Upper lobe of left lung (tissue), 4 donors: Measurements from ENCODE around the gene SCRT2.

Source experiments
- EP300 ChIP-seq, 4 donors: sonication (generic); formaldehyde crosslinking; IDR thresholded peaks; one replicate each; pipeline ENCODE4 v1.5.1; 2017; ENCODE audit warnings: antibody characterized with exemption in 4 of 4, control low read depth in 2 of 4
- POLR2A ChIP-seq, 4 donors: fragments of 450-650 bp; IDR thresholded peaks; one replicate each; pipeline ENCODE4 v1.5.1; 2016 to 2017; ENCODE audit warnings: antibody characterized with exemption in 4 of 4, mild to moderate bottlenecking in 2 of 4
- POLR2AphosphoS5 ChIP-seq, 2 donors: sonication (generic); formaldehyde crosslinking; IDR thresholded peaks; one replicate each; pipeline ENCODE4 v1.5.1; 2017; ENCODE audit warnings: antibody characterized with exemption in 2 of 2
- TF ChIP-seq, protein P1 (sequence below), 6 experiments: fragments of 450-650 bp in 4 of 6; fragments of 200-600 bp in 2 of 6; sonication (generic) in 2 of 6; IDR thresholded peaks; one replicate each; pipeline ENCODE4 v1.5.1; 2016 to 2019; ENCODE audit warnings: antibody characterized with exemption in 6 of 6

- TF ChIP-seq, protein P1, sequence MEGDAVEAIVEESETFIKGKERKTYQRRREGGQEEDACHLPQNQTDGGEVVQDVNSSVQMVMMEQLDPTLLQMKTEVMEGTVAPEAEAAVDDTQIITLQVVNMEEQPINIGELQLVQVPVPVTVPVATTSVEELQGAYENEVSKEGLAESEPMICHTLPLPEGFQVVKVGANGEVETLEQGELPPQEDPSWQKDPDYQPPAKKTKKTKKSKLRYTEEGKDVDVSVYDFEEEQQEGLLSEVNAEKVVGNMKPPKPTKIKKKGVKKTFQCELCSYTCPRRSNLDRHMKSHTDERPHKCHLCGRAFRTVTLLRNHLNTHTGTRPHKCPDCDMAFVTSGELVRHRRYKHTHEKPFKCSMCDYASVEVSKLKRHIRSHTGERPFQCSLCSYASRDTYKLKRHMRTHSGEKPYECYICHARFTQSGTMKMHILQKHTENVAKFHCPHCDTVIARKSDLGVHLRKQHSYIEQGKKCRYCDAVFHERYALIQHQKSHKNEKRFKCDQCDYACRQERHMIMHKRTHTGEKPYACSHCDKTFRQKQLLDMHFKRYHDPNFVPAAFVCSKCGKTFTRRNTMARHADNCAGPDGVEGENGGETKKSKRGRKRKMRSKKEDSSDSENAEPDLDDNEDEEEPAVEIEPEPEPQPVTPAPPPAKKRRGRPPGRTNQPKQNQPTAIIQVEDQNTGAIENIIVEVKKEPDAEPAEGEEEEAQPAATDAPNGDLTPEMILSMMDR (IDR thresholded peaks at IDR 0.05), result no peak
- no peak for TF ChIP-seq POLR2AphosphoS5 (IDR thresholded peaks at IDR 0.05)
- TF ChIP-seq EP300 (IDR thresholded peaks at IDR 0.05), result no peak
- TF ChIP-seq POLR2A (IDR thresholded peaks at IDR 0.05), result no peak
Observed at GRCh38 chr20:711576-711975, 36.0 kb upstream of the SCRT2 start.
